Measurements from ENCODE around the gene CHST10.

The CHST10 gene

DNA sequence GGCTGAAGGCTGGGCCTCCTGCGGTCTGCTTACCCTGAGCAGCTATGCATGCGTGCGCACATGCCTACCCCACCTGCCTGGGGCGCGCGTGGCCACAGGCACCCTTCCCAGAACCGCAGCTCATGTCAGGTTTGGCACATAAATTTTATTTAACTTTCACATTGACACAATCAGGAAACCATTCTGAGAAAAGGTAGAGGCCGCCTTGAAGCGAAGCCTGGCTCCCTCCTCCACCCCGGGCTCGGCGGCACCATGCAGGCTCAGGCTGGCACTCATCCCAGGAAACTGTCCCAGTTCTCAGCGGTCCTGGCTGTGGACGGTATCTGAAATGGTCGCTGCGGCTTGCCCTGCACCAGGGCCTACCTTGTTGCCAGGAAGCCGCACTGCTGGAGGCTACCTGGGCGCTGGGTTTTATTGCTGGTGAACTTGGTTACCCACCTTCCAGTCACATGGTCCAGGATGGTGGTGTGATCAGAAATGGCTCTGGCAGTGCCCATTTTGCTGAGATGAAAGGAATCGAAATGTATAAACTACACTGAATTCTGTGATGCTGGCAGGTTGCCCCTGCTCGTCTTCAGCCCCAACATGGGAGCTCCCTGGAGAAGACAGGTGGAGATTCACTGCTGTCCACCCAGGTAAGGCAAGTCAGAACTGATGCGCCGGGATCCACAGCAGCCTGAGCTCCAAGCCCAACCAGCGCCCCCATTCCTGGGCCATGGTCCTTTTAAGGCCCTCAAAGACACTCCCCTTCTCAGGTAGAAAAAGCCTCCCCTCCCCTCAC is 25.5 kb downstream of the CHST10 start:
- TF ChIP-seq, protein P1, sequence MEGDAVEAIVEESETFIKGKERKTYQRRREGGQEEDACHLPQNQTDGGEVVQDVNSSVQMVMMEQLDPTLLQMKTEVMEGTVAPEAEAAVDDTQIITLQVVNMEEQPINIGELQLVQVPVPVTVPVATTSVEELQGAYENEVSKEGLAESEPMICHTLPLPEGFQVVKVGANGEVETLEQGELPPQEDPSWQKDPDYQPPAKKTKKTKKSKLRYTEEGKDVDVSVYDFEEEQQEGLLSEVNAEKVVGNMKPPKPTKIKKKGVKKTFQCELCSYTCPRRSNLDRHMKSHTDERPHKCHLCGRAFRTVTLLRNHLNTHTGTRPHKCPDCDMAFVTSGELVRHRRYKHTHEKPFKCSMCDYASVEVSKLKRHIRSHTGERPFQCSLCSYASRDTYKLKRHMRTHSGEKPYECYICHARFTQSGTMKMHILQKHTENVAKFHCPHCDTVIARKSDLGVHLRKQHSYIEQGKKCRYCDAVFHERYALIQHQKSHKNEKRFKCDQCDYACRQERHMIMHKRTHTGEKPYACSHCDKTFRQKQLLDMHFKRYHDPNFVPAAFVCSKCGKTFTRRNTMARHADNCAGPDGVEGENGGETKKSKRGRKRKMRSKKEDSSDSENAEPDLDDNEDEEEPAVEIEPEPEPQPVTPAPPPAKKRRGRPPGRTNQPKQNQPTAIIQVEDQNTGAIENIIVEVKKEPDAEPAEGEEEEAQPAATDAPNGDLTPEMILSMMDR (IDR thresholded peaks at IDR 0.05): no peak

DNA sequence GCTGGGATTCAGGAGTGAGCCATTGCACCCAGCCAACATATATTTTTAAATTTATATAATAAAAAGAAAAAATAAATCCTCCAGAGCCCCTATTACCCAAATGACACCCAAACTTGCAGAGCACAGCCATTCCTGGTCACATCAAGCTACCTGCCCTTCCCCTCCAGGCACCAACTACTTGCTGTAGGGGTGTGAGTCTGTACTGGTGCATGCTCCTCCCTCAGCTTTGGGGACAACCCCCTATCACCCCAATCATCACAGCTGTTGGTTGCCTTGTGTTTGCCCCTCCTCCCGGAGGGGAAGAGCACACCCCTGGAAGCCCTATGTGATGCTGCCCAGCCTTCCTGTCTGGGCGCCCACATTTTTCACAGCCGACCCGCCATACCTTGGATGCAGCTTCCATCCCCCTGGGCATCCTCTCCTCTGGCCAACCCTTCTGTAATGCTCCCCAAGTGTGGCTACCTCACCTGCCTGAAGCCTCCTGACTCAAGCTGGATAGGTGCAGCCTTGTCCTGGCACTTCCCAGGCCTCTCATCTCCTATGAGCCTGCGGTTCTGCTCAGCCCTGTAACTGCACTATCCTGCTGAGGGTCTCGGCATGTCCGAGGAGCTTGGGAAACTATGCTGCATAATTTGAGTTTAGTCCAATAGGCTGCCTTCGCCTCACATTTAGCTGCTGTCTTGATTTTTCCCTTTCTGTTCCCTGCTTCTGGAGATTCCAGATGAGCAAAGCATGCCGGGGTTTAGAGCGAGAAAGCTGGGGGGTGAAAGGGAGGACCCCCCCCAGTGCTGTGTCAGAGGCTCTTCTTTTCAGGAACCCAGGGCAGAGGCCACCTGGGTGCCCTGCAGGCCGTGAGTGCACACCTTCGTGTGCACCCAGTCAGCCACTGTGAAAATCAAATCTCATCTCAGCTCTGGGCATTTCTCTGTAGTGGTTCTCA is 27.2 kb downstream of the CHST10 start:
- TF ChIP-seq, protein P1 (IDR thresholded peaks at IDR 0.05): no peak

DNA sequence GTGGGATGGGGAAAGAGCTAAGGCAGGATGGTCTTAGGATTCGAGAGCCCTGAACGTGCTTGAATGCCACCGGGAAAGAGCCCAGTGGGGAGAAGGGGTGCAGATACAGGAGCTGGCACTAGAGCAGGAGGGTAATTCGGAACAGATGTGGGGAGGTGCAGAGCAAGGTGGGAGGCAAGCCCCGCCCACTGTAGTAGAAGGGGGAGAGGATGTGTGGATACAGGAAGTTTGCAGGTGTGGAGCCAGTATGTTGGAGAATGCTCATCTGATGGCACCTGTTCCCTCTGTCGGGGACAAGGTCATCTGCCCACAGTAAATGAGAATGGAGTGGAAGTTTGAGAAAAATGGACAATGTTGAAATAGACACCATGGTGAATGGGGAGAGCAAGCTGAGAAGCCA is 28.8 kb downstream of the CHST10 start:
- TF ChIP-seq, protein P1 (IDR thresholded peaks at IDR 0.05): no peak

DNA sequence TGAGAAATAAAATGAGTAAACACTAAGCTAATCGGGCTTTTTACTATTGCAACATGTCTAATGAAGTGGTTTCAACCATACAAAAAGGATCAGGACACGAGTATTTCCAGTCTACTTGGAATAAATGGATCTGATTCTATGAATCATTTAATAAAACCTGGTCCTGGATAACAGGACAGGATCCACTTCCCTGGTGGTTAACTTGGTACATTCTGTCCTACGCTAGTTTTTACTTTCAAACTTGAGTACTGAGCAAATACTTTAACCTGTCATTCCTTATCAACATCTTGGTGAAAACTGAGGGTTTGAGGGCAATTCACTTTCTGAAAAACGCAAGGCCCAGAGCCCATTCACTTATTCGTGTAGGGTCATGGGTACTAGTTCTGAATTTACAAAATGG is 33.5 kb downstream of the CHST10 start:
- TF ChIP-seq, protein P1 (IDR thresholded peaks at IDR 0.05): no peak

DNA sequence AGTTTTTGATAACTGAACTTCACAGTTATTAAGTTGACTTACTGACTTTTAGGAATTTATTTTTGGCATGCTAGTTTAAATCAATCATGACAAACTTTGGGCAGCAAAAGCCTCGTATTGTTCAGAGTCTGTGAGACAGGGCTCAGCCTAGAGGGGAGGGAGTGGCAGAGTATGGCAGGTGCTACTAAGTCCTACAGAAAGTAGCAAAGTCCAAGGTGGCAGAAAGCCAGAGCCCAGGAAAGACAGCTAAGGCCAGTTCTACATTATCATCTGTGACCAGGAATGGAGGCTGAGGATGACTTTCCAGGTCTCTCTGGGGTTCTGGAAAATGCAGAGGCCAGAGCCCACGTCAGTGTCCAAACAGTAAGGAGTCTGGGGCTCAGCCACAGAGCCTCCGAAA is 34.2 kb downstream of the CHST10 start:
- TF ChIP-seq, protein P1 (IDR thresholded peaks at IDR 0.05): no peak

DNA sequence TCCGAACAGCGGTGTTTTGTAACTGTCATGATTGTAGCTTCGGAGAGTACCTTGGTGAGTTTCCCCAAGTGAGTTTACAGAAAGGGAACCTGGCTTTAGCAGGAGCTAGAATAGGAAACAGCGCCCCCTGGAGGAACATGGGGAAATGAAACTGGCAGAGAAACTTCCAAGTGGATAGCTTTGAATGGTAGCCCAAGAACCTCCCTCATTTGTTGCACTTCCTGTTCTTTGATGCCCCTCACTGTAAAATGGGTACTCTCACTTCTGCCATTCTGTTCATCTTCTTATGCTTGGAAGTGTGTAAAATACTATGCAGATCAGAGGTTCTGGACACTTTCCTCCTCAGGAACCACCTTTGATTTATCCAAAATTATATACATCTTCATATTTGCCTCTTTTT is 36.2 kb downstream of the CHST10 start:
- TF ChIP-seq, protein P1 (IDR thresholded peaks at IDR 0.05): peak; percentile 78

DNA sequence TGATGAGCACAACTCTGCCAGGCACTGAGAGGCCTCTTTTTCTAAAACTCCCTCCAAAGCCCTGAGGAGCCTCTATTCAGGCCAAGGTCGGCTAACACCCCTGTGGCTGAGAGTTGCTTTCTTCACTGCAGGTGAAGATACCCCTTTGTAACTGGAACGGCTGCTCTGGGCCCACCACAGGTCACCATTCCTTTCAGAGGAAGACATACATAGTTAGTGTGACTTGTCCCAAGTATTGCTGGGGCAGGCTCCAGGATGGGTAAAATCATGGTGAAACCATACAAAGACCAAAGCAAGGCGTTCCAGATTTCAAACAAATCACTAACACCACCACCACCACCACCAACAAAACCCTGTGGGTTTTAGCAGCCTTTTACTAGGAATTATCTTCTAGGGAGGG is 36.8 kb downstream of the CHST10 start:
- TF ChIP-seq, protein P1 (IDR thresholded peaks at IDR 0.05): no peak
